GM18519 (cell line): ENCODE results near the gene OR2AG2.
"Not testable (repeated sequence)": the region's sequence is repeated elsewhere in the genome, so short reads cannot be mapped to it uniquely, and the experiment has no call there.

Experiments
- ATAC-seq: cut with Tn5 transposase; IDR thresholded peaks from one replicate; pipeline ENCODE4 v1.9.1; 2021; ENCODE audit warnings: mild to moderate bottlenecking, moderate library complexity; ENCODE audit not compliant: unreplicated experiment, low FRiP score

The OR2AG2 gene

GRCh38 chr11:6771926-6772893 is at the start of gene OR2AG2:
TSS of gene OR2AG2 (minus strand) at chr11:6771976. CDS start at chr11:6768957, 3,019 bp downstream.
- ATAC-seq = peak; percentile 92

- no peak for ATAC-seq
These were observed 47.2 kb upstream of the OR2AG2 start for GRCh38 chr11:6818967-6819366.

DNA sequence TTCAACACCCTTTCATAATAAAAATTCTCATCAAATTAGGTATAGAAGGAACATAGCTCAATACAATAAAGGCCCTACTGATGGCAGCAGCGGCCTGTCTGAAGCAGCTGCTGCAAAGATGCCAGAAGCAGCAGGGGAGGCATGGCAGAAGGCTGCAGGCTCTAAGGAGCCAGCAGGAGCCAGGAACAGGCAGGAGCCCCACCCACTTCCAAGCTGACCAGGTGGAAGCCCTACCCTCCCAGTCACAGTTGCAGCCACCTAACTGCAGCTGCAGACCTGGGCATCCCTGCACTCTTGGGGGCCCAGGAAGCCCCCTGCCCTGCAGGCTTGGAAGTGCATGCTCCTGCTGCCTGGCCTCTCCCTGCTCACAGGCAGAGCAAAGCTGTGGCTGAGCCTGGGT is 45.9 kb upstream of the OR2AG2 start:
- no peak for ATAC-seq

GRCh38 chr11:6813656-6814055 is 41.9 kb upstream of the OR2AG2 start:
- no peak for ATAC-seq

- ATAC-seq = peak; percentile 81
These were observed 40.7 kb upstream of the OR2AG2 start for GRCh38 chr11:6812390-6813005.

GRCh38 chr11:6801075-6801474 is 29.3 kb upstream of the OR2AG2 start:
- ATAC-seq = not testable (repeated sequence)

- no peak for ATAC-seq
These were observed 27.6 kb upstream of the OR2AG2 start, which contains the start of gene OR6A2 for GRCh38 chr11:6799402-6799801. TSS of gene OR6A2 (minus strand) at chr11:6799689. CDS start at chr11:6795708, 3,981 bp downstream.

DNA sequence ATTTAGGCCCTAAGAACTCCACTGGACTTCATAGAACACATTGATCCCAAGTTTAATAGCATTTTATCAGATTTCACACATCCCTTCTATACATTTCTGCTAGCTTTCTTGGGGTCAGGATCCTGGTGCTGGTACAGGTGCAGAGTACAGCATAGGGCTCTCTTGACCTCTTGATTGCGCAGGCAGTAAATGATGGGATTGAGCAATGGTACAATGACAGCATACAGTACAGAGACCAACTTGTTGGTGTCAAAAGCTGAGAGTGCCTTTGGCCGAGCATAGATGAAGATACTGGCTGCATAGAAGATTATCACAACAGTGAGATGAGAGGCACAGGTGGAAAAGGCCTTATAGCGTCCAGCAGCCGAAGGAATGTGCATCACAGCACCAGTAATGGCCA is 22.9 kb upstream of the OR2AG2 start:
- ATAC-seq = no peak

DNA sequence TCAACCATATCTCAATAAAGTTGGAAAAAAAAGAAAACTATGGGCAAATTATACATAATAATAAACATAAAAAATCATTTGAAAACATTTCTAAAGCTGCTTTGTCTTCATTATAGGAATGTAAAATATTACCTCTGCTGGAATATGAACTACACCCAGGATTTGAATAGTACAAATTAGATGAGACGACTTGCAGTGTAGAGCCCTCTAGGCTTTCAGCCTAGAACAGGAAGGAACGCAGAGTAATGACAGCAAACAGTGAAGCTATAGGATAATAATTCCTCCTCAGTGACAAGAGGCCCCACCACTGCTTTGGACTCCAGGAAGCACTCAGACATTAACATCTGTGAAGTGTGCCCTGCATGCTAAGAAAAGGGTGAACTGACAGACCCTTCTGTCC is 18.8 kb upstream of the OR2AG2 start:
- no peak for ATAC-seq

DNA sequence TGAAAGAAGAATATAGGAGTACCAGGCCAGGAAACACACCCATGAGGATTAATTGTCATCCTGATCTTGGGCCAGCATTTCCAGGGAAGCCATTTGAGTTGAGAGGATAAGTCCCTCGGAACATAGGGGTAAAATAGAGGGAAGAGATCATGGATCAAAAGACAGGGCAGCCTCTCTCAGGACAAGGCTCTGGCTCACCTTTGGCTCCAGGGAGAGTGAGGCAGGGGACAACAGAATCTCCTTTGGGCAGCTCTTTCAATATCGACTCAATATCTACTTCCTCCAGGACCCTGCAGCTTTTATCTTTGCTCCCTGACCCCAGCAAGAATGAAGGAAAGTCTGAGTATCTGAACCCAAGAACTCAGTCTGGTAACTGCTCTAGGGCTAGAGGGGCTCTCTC is 10.9 kb upstream of the OR2AG2 start, which contains the start of gene OR2AG1:
Gene OR2AG1, plus strand, starts transcription at position 301 of the 400 bp plus-strand sequence. CDS start 2,018 bp downstream, outside the sequence.
- no peak for ATAC-seq

- no peak for ATAC-seq
These were observed 9.1 kb upstream of the OR2AG2 start for GRCh38 chr11:6780829-6781228.

GRCh38 chr11:6778518-6778917 is 6.7 kb upstream of the OR2AG2 start:
- ATAC-seq = no peak

DNA sequence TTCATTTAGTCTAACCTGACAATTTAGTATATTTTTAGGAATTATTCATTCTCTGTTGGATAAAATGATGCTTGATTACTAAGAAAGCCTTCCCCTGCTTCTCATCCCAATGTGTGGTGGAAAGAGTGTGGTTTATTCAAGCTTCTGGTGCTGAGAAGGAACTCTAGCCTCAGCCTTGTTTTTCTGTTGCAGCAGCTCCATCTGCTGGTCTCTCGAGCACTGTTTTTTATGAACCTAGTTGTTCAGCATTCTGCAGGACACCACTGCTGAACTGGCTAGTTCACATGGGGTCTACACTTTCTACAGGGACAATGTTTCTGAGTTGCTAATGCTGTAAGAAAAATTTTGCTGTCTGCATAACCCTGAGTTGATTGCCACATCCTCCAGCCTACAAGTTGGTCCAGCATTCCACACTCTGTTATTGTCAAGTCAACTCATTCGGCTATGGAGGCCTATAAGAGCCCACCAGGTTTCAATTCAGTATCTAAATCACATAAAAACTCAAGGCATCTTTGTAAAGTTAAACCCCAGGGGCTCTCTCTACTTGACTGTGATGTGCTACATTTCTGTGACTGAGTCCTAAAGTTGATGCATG is 14.3 kb downstream of the OR2AG2 start:
- no peak for ATAC-seq

DNA sequence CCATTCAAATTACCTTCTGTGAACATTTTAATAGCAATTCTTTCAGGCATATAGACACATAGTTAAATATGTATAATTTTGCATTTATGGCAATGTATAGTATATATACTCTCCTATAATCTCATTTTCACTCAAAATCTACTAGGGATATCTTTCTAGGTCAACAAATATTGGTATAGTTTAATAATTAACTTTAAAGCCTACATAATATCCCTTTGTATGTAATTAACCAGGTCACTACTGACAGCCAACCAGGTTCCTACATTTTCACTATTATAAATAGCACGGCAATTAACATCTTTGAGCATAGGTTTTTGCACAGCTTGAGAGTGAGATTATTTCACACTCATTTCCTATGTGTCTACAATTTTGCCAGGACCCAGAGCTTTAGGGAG is 15.8 kb downstream of the OR2AG2 start:
- ATAC-seq = no peak

DNA sequence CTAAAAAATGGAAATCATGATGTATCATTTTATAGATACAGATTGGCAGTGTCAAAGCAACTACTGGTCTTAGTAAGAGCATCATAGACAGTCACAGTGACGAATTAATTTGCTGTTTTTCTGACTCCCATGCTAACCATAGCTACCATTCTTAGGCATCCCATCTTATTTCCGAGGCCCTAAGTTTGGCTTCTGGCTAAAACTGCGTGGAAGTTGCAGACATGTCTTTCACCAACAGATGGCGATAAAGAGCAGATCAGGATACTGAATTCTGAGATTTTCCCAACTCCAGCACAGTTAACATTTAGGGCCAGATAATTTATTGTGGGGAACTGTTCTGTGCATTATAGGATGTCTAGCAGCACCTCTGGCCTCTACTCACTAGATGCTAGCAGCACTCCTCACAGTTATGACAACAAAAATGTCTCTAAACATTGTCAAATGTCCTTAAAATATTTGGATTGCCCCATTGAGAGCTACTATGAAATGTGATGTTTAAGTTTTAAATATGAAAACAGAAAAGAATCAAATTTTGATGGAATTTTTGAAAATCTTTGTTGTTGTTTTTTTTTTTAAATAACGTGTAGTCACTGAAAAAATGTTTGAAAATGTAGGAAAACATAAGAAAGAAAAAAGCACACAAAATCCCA is 16.3 kb downstream of the OR2AG2 start:
- no peak for ATAC-seq

GRCh38 chr11:6747097-6747668 is 24.6 kb downstream of the OR2AG2 start:
- ATAC-seq = no peak

- no peak for ATAC-seq
These were observed 25.1 kb downstream of the OR2AG2 start for GRCh38 chr11:6746626-6747025.

DNA sequence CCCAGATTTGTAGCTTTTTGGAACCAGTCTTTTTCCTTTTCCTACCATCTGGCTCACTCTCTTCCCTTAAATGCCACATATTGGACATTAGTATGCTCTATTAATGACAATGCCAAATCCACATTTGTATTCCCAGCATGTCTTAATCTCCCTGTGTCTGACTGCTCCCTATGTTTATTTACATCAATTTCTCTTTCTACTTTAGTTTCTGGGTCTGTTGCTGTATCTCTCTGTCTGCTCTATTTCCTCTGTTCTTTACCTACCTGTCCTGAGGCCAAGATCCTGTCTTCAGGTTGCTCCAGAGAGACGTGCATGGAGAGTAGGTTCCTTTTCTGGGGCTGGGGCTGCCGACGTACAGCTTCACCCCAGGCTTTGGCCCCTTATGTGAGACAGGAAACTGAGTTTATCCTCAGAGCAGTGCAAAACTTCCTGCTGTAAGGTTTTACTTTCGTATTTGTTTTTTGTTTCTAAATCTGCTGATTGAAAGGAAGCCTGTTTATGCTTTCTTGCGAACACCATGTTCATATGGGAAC is 25.6 kb downstream of the OR2AG2 start:
- peak; percentile 71 for ATAC-seq

DNA sequence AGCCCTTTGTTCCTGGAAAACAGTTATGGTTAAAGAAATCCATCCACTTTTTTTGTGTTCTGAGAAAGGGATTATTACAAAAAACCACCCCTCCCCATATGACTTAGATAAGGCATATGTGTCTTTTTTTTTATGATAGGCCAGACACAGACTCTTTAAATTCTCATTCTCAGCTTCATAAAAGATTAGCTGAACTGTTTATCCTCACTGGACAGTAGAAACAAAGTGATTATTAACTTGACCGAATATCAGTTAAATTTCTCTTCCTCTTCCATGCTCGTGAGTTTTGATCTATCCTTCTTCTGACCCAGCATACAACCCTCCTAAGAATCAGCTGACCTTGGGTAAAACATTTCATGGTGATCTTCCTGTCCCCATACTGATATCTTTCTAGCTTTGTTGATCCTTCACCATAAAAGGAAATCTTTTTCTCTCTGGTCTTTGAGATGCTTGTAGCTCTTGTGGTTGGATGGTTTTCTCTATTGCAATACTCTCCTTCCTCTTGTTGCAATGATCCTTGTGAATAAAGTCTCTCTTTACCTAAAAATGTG is 26.2 kb downstream of the OR2AG2 start:
- ATAC-seq = peak; percentile 52

- ATAC-seq = no peak
These were observed 26.8 kb downstream of the OR2AG2 start for GRCh38 chr11:6745018-6745417.
